ENCODE measurements around the gene GRK7.

- no peak for TF ChIP-seq CTCF (IDR thresholded peaks at IDR 0.05)
- TF ChIP-seq POLR2A (IDR thresholded peaks at IDR 0.05) = no peak
Observed at GRCh38 chr3:141788149-141788548, 24.9 kb downstream of the GRK7 start.
